Uterus (tissue), 4 donors: Measurements from ENCODE around the gene SMIM9. TPM values are rescaled to one million over a fixed set of nuclear protein-coding genes. Genes with fewer than 3 reads are reported as not detected.
"Not testable (repeated sequence)": the region's sequence is repeated elsewhere in the genome, so short reads cannot be mapped to it uniquely, and the experiment has no call there.

Experiments
- DNase-seq, 2 donors: peaks; one replicate each; pipeline ENCODE4 v3.0.0-alpha.2; 2019 to 2020
- H3K27ac ChIP-seq, 2 donors: fragments of 200-600 bp; sonication (generic); 1 replicate in 1 of 2; 2 replicates in 1 of 2; pipeline ENCODE4 v1.5.1; 2016 to 2018
- H3K27me3 ChIP-seq, 2 donors: fragments of 200-600 bp; sonication (generic); one replicate each; pipeline ENCODE4 v1.5.1; 2018 to 2019; ENCODE audit warnings: control low read depth in 1 of 2
- H3K36me3 ChIP-seq, 2 donors: fragments of 200-600 bp; sonication (generic); one replicate each; pipeline ENCODE4 v1.5.1; 2019; ENCODE audit warnings: control low read depth in 1 of 2
- H3K4me1 ChIP-seq, 2 donors: fragments of 200-600 bp; sonication (generic); one replicate each; pipeline ENCODE4 v1.5.1; 2018 to 2019; ENCODE audit warnings: control low read depth in 1 of 2
- H3K4me3 ChIP-seq, 2 donors: fragments of 200-600 bp; sonication (generic); 1 replicate in 1 of 2; 2 replicates in 1 of 2; pipeline ENCODE4 v1.5.1; 2018 to 2019; ENCODE audit warnings: mild to moderate bottlenecking in 1 of 2
- H3K9me3 ChIP-seq, 2 donors: fragments of 200-600 bp; sonication (generic); one replicate each; pipeline ENCODE4 v1.5.1; 2019; ENCODE audit warnings: control low read depth in 1 of 2
- CTCF ChIP-seq, 4 experiments: fragments of 200-600 bp in 2 of 4; fragments of 450-650 bp in 2 of 4; sonication (generic) in 2 of 4; IDR thresholded peaks; one replicate each; pipeline ENCODE4 v1.5.1; 2016 to 2019; ENCODE audit warnings: antibody characterized with exemption in 4 of 4, mild to moderate bottlenecking in 2 of 4, moderate library complexity in 1 of 4
- POLR2A ChIP-seq, 2 donors: fragments of 450-650 bp; IDR thresholded peaks; one replicate each; pipeline ENCODE4 v1.6.1; 2016; ENCODE audit warnings: antibody characterized with exemption in 2 of 2, mild to moderate bottlenecking in 1 of 2, moderate library complexity in 1 of 2
- intact Hi-C: fragments of 100-400 bp; cut with DNase I; formaldehyde crosslinking; loops from one replicate; pipeline ENCODE4 v1.15.1; 2023; ENCODE audit warnings: low total_unique reads
- total RNA-seq, 4 donors: library from RNA; depleted of rRNA in 3 of 4; stranded (reverse); fragments of >200 nt in 3 of 4; gene quantifications; one replicate each; pipeline versions ENCODE4 v1.1.0 to v1.2.4, GENCODE V29; 2014 to 2023
- donor health status: DM: yes; HTN: yes; CAD: no.

Gene SMIM9
- total RNA-seq, 4 donors from 2014 or later: not detected

GRCh38 chrX:154828016-154828408 is 6.5 kb downstream of the SMIM9 start:
- intact Hi-C loops: no loop called here
- TF ChIP-seq CTCF (IDR thresholded peaks at IDR 0.05): no peak
- no peak for TF ChIP-seq POLR2A (IDR thresholded peaks at IDR 0.05)

GRCh38 chrX:154827194-154828015 is 7.1 kb downstream of the SMIM9 start:
- H3K4me1 ChIP-seq: no peaks in the 10 kb centered on the region

More at GRCh38 chrX:154828016-154828408, 6.5 kb downstream of the SMIM9 start:
- Histone ChIP-seq H3K9me3 (no peaks in the 10 kb centered on the region), H3K27ac (no peak overlapping the region), H3K4me1 (no peaks in the 10 kb centered on the region), H3K4me3 (no peak overlapping the region), H3K27me3 (no peaks in the 10 kb centered on the region), H3K36me3 (no peaks in the 10 kb centered on the region)
- no peak for DNase-seq

GRCh38 chrX:154825586-154825985 is 8.9 kb downstream of the SMIM9 start:
- H3K4me1 ChIP-seq, H3K27me3 ChIP-seq, H3K27ac ChIP-seq, H3K36me3 ChIP-seq, H3K9me3 ChIP-seq, intact Hi-C loops, DNase-seq, H3K4me3 ChIP-seq: not testable (repeated sequence)

More at GRCh38 chrX:154827194-154828015, 7.1 kb downstream of the SMIM9 start:
- no peaks in the 10 kb centered on the region for H3K36me3 ChIP-seq
- H3K27ac ChIP-seq: no peak overlapping the region
- H3K27me3 ChIP-seq: no peaks in the 10 kb centered on the region
- no peaks in the 10 kb centered on the region for H3K9me3 ChIP-seq
- H3K4me3 ChIP-seq: no peak overlapping the region
- DNase-seq: no peak
- TF ChIP-seq POLR2A (IDR thresholded peaks at IDR 0.05): no peak
- TF ChIP-seq CTCF (IDR thresholded peaks at IDR 0.05): no peak
- intact Hi-C loops: no loop called here

- Histone ChIP-seq H3K36me3 (no peaks in the 10 kb centered on the region), H3K27ac (no peak overlapping the region), H3K9me3 (no peaks in the 10 kb centered on the region), H3K4me1 (no peaks in the 10 kb centered on the region), H3K27me3 (no peaks in the 10 kb centered on the region), H3K4me3 (no peak overlapping the region)
- no peak for DNase-seq
- no peak for TF ChIP-seq CTCF (IDR thresholded peaks at IDR 0.05)
- TF ChIP-seq POLR2A (IDR thresholded peaks at IDR 0.05): no peak
- intact Hi-C loops: no loop called here
These were observed 9.8 kb downstream of the SMIM9 start for GRCh38 chrX:154824638-154825037.

DNA sequence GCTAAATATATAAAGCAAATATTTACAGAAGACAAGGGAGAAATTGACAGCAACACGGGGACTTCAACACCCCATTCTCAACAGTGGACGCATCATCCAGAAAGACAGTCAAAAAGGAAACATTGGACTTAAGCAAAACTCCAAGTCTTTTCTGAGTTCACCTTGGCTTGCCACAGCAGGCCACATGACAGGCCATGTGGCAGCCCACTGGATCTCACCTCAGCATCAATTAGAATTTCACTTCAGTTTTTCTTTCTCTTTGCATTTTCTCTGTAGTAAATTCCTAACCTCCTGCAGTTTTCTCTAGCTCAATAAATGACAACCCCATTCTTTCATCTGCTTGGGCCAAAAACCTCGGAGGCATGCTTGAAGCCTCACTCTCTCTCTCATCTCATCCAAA is 12.4 kb downstream of the SMIM9 start:
- TF ChIP-seq POLR2A (IDR thresholded peaks at IDR 0.05) (no peak), CTCF (IDR thresholded peaks at IDR 0.05) (no peak)
- Histone ChIP-seq H3K9me3 (no peaks in the 10 kb centered on the region), H3K27ac (no peak overlapping the region), H3K4me3 (no peak overlapping the region), H3K4me1 (no peaks in the 10 kb centered on the region), H3K27me3 (no peaks in the 10 kb centered on the region), H3K36me3 (no peaks in the 10 kb centered on the region)
- DNase-seq: no peak
- intact Hi-C loops: no loop called here
